Testis (tissue), 2 donors: ENCODE measurements around the gene TNFAIP8.

ENCODE experiments used
- CTCF ChIP-seq, 3 experiments: fragments of 450-650 bp in 2 of 3; fragments of 200-600 bp in 1 of 3; sonication (generic) in 1 of 3; IDR thresholded peaks; one replicate each; pipeline ENCODE4 v1.5.1; 2016 to 2019; ENCODE audit warnings: antibody characterized with exemption in 3 of 3, mild to moderate bottlenecking in 2 of 3, moderate library complexity in 1 of 3
- POLR2A ChIP-seq: fragments of 450-650 bp; IDR thresholded peaks from one replicate; pipeline ENCODE4 v1.6.1; 2017; ENCODE audit warnings: antibody characterized with exemption, mild to moderate bottlenecking, moderate library complexity

- no peak for TF ChIP-seq POLR2A
- no peak for TF ChIP-seq CTCF (IDR thresholded peaks at IDR 0.05)
These were observed 21.2 kb downstream of the TNFAIP8 start for GRCh38 chr5:119377066-119377465.
